HG02588 (cell line): ENCODE measurements around the gene UBE2E1.
"Not testable (repeated sequence)": the region's sequence is repeated elsewhere in the genome, so short reads cannot be mapped to it uniquely, and the experiment has no call there.

ENCODE experiments used
- ATAC-seq: cut with Tn5 transposase; IDR thresholded peaks from one replicate; pipeline ENCODE4 v1.9.1; 2021; ENCODE audit warnings: mild to moderate bottlenecking, moderate library complexity; ENCODE audit not compliant: unreplicated experiment

The UBE2E1 gene

DNA sequence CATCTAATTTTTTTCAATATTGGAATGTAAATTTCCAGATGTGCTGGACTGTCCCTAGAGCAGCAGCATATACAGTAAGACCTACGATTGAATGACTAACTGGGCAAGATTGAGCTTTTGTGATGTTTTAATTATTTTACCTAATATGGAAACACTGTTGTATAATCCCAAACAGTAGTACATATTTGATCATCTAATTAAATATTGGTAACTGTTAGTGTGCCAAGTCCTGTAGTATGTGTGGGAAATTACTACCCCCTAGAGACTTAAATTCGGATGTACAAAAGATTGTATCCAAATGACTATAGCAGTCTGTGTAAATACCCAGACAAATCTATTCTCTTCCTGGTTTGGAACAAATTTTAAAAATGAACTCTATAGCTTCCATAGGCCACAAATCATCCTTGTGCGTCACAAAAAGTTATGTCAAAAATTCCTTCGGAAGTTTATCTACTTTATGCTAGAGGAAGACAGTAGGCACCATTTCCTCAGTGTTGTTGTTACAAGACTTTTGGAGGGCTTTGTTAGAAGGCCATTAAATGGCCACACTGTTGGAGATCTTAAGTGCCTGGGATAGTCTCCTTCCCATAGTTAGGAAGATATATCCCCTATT, 69.5 kb downstream of the UBE2E1 start:
- no peak for ATAC-seq

DNA sequence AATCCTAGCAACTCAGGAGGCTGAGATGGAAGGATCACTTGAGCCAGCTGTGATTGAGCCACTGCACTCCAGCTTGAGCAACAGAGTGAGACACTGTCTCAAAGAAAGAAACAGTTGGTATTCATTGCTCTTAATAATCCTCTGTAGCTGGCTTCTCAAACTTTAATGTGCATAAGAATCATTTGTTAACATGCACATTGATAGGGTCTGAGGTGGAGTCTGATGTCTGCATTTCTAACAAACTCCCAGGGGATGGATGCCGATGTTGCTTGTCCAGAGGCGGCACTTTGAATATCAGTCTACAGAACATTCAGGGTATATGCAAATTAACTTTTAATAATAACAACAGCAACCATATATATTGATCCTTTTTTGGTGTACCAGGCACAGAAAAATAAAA, 71.2 kb downstream of the UBE2E1 start:
- no peak for ATAC-seq

DNA sequence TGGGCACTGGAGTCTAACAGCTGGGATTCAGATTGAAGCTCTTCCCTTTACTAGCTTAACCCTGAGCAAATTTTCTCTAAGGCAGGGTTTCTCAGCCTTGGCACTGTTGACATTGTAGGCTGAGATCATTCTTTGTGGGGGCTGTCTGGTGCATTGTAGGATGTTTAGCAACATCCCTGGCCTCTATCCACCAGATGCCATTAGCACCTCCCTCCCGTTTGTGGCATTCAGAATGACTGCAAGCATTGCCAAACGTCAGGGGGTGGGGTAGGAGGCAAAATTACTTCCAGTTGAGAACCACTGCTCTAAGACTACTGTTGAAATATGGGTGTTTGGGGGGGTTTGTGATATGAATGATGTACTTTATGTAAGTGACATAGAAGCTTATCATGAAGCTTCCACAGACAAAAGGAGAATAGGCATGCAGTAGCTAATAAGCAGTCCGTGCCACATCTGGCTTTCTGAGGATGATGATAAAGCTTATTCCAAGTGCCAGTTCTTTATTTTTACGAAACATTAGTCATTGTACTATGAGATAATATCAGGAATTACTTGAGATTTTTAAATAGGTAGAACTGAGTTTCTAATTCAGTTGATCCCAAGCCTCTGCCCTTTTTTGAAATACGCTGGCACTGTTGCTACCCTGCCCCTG, 71.7 kb downstream of the UBE2E1 start:
- no peak for ATAC-seq

DNA sequence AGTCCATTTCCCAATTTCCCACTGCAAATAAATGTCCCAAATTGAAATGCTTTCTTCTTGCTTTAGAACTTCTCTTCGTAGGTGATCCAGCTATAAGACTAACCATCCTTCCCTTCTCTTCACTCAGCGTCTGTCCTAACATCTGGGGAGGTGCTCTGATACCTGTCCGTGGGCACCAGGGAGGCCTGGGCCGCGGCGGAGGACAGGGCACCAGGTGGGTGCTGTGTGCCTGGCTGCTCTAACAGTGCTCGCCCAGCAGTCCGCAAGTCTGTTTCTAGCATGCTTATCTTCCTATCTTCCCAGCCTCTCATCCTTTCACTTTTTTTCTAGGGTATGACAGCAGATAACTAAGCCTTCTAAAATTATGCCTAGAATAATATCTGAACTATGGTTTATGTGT, 73.7 kb downstream of the UBE2E1 start:
- no peak for ATAC-seq

DNA sequence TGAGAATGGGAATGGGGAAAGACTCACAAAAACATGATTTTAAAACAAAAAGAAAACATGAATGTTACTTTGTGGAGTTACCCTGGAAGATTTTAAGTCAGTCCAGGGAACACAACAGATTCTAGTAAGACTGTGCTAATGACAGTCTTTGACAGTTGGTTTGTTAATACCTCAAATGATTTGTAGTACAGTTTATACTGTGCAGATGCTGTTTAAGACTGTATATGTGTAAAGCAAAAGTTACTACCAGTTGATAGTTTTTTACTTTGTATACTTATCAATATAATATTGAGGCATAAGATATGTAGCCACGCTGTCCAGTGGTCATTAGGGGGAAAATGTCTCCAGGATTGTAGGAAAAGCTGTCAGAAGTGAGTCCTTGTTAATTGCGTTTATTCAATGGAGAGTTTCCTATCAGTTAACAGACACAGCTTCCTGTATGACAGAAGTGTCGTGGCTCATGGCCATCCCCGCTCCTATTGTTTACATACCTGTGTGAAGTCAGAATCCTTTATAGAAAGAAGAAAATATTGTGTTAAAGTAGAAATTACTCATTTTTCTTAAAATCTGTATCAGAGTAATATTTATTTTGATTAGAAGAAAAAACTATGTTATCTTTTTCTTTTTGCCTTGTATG, 75.1 kb downstream of the UBE2E1 start:
- no peak for ATAC-seq

DNA sequence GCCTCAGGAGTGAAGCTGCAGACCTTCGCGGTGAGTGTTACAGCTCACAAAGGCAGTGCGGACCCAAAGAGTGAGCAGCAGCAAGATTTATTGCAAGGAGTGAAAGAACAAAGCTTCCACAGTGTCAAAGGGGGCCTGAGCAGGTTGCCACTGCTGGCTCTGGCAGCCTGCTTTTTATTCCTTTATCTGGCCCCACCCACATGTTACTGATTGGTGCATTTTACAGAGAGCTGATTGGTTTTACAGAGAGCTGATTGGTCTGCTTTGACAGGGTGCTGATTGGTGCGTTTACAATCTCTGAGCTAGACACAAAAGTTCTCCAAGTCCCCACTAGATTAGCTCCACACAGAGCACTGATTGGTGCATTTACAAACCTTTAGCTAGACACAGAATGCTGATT, 76.2 kb downstream of the UBE2E1 start:
- ATAC-seq, result not testable (repeated sequence)

DNA sequence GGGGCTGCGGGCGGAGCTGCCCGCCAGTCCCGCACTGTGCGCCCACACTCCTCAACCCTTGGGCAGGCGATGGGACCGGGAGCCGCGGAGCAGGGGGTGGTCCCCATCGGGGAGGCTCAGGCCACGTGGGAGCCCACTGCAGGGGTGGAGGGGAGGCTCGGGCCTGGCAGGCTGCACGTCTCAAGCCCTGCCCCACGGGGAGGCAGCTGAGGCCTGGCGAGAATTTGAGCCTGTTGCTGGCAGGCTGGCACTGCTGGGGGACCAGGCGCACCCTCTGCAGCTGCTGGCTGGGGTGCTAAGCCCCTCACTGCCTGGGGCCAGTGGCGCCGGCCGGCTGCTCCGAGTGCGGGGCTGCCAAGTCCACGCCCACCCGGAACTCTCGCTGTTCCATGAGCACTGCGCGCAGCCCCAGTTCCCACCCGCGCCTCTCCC, 76.7 kb downstream of the UBE2E1 start:
- no peak for ATAC-seq

DNA sequence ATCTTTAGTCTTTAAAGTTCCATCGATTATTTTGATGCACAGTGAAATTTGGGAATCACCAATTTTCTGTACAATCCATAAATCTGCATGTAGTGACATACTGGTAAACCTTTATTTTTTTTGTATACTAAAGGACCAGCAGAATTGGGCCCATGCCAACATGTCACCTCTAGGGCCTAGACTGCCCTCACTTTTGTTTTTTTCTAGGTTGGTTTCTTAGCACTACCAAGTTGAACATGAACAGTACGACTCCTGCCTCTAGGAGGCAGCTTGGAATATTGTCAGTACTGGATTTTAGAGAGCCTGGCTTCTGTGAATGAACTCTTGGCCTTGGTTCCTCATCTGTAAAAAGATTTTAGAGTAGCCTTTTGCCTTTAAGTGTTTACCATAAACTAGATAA, 78.7 kb downstream of the UBE2E1 start:
- ATAC-seq, result no peak

DNA sequence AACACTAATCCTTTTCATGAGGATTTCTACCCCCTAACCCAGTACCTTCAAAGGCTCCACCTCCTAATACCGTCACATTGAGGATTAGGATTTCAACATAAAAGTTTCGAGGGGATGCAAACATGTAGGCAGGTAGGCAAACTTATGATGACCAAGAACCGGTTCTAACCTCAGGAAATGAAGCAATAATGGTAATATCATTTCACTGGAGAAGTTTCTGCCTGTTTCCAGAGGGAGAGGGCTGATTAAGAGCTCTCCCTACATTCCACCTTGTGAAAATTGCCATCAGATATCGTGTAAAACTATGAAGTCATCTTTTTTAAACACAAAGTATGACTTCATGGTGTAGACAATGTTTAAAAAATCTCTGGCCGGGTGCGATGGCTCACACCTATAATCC, 79.5 kb downstream of the UBE2E1 start:
- no peak for ATAC-seq

DNA sequence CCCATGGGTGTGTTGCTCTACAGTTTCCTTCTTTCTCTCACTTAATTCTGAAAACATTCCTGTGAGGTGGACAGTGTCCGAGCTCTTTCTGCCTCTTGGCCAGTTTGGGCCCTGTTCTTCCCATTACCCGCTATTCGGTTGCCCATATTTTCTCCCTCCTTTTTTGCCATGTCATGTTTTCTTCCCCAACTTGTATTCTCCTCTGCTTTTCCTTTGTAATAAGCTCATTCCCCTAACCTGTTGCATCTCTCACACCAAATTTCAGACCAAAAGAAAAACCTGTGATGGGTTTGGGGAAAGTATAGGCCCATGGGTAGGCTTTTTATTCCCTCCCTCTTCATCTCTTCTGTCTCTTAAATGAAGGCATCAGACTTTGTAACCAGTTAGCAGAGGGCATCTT, 80.6 kb downstream of the UBE2E1 start:
- ATAC-seq, result no peak

DNA sequence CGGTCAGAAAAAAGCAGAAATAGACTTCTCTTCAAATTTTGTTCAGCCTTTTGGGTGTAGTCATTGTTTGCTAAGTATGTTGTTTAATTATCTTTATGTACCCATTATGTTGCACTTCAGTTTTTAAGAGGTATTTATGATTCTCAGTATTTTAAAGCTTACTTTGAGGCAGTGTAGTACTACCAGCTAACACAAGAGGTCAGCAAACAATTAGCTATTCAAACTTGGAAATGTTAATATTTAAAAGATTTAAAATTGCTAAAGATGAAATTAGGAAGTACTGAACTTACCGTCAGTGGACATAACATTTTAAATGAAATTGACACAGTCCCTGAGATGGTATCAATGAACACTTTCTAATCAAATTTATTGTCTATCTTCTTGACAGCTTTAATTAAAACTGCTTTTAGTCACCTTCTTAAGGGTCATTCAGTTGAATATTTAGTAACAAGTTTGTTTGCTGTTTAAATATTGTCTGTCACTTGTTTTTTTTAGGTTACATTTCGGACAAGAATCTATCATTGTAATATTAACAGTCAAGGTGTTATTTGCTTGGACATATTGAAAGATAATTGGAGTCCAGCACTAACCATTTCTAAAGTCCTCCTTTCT, 83.0 kb downstream of the UBE2E1 start:
- no peak for ATAC-seq

DNA sequence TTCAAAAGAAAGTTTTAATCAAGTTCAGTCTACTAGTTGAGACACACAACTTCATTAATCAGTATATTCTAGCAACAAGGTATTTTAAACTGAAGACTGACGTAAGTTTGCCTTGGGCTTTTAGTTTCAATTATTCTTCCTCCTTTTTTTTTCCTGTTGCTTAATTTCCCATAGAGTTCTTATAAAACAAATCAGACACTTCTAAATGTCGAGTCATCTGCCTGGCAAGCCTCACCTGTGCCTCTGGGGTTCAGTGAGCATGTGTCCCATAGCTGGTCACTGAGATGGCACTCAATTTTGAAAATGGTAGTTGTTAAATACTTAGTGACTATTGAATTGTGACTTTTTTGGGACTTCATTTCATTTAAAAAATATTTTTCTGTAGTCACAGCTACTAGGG, 83.6 kb downstream of the UBE2E1 start:
- no peak for ATAC-seq

DNA sequence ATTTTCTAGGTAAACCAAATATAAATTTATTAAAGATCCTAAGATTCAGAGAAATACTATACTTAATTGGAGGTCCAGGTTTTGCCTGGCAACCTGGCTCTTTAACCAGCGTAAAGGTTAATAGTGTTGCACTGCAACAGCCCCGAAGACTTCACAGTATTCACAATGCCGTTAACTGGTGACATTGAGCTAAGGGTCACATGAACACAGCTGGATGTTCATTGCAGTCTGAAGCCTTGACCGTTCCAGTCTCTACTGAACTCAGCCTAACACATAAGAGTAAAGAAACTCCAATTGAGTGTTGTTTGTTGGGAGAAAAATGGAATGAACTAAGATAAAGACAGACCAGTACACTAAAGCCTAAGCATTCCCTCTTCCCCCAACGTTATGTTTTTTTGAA, 84.2 kb downstream of the UBE2E1 start:
- ATAC-seq, result no peak

DNA sequence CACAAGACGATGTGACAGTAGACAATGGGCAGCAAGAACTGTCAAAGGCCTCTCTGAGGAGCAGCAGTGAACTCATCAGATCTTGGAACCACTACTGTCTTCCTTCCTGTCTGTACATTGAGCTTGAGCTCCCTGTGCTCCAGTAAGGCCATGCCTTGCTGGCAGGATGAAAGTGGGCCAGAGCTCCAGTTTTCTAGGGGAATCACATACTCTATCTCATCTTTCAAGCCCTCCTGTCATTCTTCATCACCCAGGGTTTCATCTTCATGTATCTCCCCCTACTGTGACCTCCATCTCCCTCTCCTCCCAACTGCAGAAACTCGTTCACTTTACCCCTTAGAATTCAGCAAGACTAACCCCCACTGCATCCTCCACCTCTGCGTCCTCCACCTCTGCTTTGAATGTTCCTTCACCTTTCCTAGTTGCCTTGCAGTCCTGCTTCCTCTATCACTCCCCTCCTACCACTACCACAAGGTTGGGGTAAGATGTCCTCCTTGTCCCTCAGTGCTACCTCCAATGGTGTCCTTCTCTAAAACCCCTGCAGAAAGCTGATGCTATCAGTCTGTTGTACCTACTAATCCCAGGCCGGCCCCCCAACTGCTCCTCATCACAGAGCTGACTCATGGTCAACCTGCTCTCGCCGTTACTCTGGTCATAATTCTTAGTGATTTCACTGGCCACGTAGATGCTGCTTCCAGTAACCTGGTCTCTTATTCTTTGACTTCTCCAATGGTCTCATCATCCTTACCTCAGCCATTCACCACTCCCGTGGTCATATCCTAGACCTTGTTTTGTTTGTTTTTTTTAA, 88.7 kb downstream of the UBE2E1 start:
- no peak for ATAC-seq

DNA sequence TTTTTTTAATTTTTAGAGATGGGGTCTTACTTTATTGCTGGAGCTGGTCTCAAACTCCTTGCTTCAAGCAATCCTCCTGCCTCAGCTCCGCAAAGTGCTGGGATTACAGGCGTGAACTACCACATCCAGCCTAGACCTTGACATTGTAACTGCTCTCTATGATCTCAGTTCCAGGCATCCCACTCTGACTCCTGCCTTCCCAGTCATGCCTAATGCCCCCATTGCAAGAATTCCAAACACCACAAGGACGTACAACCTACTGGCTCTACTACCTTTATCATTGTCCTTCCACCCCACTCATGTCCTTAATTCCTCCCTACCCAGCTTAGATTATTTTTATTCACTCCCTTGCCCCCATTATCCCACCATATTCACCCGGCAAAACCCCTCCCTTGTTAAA, 89.4 kb downstream of the UBE2E1 start:
- no peak for ATAC-seq

DNA sequence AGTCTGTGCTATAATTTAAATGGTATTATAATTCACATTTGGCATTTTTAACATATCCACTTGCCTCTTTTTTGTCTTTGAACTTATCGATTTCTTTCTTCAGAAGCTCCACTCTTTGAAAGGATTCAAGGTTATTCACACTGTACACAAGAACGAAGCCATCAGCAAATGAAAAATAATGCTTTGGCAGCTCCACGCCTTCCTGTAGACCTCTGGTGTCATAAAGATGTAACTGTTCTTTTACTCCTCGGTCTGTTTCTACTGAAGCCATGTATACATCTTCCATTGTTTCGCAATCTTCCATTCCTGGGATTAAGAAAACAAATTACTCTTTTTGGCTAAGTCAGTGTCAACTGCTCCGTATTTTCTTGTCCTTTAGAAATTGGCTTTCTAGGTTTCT, 95.0 kb downstream of the UBE2E1 start:
- ATAC-seq, result no peak

DNA sequence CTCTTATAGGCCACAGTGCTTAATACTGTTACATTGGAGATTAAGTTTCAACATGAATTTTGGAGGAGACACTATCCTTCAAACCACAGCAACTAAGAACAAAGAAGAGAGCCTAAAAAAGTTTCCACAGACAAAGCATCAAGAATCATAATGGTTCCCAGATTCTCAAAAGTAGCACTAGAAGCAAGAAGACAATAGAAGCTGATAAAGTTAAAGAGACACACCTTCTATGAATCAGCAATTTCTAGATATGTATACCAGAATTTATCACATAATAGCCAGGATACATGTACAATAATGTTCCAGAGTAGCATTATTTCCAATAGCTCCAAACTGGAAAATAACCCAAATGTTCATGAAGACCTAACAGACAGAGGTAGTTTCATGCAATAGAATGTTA, 98.8 kb downstream of the UBE2E1 start:
- ATAC-seq, result no peak

DNA sequence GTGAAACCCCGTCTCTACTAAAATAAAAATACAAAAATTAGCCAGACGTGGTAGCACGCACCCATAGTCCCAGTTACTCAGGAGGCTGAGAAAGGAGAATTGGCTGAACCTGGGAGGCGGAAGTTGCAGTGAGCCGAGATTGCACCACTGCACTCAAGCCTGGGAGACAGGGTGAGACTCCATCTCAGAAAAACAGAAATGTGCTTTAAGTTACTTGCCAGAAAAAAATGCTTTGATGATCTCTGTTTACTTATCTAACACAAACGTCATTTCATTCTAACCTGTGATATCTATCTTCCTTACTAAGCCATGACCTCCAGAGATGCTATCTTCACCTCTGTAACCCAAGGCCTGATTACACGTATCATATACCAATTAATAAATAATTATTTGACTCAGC, 103.6 kb downstream of the UBE2E1 start:
- ATAC-seq, result no peak

DNA sequence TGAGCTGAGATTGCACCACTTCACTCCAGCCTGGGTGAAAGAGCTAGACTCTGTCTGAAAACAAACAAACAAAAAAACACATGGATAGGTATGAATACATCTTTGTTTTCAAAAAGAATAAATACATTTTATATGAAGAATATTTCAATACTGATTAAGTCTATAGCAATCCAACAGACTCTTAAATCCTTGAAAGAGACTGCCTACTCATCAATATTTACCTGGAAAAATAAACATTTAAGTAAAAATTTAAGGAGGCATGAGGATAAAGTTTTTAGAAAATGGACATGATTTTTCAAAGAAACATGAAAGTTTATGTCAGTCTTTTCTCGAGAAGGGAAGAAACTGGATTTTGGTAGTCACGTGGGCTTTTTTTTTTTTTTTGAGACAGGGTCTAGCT, 105.6 kb downstream of the UBE2E1 start:
- ATAC-seq, result no peak

DNA sequence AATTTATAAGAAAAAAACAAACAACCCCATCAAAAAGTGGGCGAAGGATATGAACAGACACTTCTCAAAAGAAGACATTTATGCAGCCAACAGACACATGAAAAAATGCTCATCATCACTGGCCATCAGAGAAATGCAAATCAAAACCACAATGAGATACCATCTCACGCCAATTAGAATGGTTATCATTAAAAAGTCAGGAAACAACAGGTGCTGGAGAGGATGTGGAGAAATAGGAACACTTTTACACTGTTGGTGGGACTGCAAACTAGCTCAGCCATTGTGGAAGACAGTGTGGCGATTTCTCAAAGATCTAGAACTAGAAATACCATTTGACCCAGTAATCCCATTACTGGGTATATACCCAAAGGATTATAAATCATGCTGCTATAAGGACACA, 106.6 kb downstream of the UBE2E1 start:
- ATAC-seq, result not testable (repeated sequence)

DNA sequence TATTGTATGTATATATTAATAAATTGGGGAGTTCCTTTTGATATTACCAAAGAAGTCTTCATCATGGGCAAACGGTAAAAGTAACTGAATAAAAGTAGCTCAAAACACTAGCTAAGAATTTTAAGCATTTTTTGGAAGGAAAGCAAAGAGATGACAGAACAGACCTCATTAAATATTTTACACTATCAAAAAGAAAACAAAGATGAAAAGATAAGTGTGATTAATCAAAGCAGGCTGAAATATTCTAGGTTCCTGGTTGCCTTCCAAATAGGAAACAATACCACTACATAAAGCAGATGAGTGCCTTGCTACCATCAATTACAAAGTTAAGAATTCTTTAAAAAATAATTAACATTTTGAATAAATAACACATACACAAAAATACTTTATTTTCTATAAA, 107.4 kb downstream of the UBE2E1 start:
- no peak for ATAC-seq
